SK-N-MC (cell line): Measurements from ENCODE around the gene GCH1.

Experiments
- EZH2 ChIP-seq: fragments of 200-600 bp; sonication (generic); IDR thresholded peaks from one replicate; pipeline ENCODE4 v1.6.1; 2017; ENCODE audit warnings: antibody characterized with exemption
- POLR2AphosphoS5 ChIP-seq: IDR thresholded peaks from 2 replicates; pipeline ENCODE4 v1.6.1; 2012; ENCODE audit warnings: mild to moderate bottlenecking, low read depth, low read length, borderline replicate concordance

GRCh38 chr14:54808326-54809161 is 94.1 kb downstream of the GCH1 start:
- TF ChIP-seq POLR2AphosphoS5 (no peak), EZH2 (no peak)
